HG03521 (cell line): ENCODE data around the gene ARHGEF17.

Source experiments
- ATAC-seq: cut with Tn5 transposase; IDR thresholded peaks from one replicate; pipeline ENCODE4 v1.9.1; 2021; ENCODE audit warnings: mild to moderate bottlenecking, moderate library complexity; ENCODE audit not compliant: unreplicated experiment

ARHGEF17 gene

DNA sequence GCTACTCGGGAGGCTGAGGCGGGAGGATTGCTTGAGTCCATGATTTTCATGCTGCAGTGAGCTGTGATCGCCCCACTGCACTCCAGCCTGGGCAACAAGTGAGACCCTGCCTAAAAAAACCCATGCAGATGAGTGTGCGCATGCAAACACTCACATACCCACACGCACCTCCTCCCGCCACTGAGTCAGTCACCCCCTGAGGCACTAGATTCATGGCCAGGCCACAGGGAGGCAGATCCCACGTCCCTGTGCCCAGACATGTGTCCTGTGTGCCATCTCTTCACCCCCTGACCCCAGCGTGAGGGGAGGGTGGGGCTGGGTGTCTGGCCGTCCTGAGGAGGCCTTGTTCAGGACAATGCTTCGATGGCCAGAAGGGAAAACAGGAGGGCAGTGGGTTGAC, 83.6 kb downstream of the ARHGEF17 start:
- no peak for ATAC-seq

DNA sequence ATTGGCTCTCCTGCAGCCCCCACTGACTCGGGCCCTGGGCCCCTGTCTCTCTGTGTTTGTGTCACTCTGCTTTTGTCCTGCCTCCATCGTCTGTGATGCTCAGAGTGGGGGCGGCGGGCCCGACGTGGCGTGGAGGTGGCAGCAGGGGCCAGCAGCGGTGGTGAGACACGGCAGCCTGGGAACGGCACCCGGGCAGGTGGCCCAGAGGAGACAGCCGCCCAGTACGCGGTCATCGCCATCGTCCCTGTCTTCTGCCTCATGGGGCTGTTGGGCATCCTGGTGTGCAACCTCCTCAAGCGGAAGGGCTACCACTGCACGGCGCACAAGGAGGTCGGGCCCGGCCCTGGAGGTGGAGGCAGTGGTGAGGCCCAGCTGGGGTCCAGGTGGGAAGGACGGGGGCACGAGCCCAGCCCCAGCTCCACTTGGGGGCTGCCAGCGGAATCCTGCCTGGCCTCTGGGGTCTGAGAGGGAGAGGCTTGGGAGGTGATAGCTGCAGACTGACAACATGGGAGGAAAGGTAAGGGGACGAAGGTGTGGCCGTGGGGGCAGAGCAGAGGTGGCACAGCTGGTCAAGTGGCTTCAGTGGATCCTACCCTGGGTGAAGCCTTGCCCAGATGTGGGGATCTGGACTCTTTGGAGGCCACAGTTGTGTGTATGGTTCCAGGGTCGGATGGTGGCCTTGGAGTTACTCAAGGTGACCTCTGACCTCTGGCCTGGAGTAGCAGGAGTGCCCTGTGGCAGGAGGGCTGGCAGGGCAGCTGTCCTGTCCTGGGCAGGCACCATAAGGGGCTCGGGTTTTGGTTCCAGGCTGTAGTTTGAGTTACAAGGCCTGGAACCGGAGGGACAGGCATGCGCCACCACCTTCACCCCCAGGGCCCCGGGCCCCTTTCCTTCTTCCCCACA, 84.3 kb downstream of the ARHGEF17 start:
- no peak for ATAC-seq

DNA sequence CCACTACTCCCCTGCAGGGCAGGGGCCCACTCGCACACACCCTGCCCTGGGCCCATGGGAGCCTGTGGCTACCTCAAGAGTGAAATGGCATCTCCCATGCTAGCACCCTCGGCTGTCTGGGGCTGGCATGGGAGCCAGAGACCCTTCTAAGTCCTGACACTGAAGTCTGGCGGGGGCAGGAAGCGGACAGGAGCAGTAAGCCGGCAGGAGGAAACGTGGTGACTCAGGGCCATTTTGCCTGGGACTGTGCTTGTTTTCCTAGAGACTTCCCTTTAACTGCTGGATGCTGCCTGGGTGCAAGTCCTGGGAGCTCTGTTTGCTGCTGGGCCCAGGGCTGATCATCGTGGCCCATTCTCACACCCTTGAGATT, 84.9 kb downstream of the ARHGEF17 start:
- no peak for ATAC-seq

DNA sequence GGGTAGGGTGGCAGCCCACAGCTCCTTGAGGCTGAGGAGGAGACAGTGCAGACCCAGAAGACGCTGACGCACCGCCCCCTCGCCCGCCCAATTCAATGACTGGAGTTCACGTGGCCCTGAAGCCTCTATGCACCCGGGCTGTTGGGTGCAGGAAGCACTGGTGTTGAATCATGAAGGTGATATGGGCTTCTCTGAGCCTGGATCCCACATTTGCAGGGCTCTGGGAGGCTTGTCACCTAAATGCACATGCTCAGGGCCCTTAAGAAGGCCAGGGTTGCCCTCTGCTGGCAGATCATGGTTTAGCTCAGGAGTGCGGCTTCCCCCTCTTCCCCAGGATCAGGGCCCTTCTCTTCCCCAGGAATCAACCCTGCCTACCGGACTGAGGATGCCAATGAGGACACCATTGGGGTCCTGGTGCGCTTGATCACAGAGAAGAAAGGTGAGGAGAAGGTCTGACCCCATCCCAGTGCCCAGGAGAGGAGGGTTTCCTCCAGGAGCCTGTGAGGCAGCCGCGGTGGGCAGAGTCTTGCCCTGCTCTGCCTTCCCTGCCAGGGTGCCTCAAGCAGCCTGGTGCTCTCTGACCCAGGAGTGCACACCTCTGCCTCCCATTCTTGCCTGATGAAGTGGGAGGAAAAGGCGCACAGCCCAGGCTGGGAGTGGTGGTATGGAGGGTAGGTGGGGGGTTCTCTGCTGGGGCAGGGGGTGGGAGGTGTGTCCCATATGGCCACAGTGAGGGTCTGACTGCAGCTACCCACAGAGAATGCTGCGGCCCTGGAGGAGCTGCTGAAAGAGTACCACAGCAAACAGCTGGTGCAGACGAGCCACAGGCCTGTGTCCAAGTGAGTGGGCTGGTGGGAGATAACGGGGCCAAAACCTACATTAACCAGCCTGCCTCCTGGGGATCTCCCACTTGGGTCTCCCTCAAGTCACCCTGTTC, 85.7 kb downstream of the ARHGEF17 start:
- no peak for ATAC-seq

DNA sequence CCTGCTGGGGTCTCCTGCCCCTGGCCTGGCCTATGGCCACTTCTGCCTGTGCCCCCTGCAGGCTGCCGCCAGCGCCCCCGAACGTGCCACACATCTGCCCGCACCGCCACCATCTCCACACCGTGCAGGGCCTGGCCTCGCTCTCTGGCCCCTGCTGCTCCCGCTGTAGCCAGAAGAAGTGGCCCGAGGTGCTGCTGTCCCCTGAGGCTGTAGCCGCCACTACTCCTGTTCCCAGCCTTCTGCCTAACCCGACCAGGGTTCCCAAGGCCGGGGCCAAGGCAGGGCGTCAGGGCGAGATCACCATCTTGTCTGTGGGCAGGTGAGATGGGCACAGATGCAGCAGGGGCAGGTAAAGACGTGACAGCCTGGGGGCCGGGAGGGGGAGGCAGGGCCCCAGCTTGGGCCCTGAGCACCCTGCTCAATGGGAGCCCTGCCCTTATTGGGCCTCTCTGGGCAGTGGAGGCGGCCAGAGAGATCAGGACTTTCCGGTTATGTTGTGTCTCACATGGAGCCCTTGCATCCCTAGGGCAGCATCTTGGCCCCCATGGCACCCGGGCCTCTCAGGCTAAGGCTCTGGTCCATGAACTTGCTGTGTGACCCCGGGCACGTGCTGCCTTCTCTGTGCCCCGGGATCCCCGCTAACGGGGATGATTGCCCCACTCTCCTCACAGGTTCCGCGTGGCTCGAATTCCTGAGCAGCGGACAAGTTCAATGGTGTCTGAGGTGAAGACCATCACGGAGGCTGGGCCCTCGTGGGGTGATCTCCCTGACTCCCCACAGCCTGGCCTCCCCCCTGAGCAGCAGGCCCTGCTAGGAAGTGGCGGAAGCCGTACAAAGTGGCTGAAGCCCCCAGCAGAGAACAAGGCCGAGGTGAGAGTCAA, 86.6 kb downstream of the ARHGEF17 start:
- no peak for ATAC-seq

DNA sequence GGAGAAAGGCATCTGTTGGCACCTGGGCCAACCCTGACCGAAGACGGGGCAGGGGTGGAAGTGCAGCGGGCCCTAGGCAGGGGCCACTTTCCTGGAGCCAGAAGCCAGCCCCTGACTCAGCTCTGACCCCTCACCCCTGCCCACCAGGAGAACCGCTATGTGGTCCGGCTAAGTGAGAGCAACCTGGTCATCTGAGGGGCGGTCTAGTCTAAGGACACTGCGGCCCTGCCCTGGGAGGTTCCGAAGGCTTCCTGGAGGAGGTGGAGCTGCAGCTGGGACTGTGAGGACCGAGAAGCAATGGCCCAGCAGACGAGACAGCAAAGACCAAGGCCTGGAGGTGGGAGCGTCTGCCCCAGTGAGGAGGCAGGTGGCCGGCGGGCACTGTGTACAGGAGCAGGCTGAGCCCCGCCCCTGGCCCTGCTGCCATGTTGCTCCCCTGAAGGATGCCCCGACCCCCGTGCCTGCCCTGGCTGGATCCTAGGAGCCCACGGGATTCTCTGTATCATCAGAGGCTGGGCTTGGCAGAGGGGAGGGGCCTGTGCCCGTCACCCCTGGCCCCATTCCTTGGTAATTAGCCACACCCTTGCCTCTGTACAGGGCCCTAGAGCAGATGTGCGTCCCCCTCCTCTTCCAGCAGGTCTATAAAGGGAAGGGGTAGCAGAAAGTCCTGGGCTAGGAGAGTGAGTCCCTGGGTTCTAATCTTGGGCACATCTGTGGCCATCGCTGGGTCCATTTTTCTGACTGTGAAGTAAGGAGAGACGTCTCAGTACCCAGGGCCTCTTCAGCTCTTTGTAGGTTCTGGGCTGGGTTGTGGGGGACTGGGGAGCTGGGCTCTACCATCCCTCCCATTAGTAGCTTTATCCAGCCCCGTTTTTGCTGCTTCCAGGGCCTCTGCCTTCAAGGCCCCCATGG, 87.5 kb downstream of the ARHGEF17 start:
- ATAC-seq = no peak

DNA sequence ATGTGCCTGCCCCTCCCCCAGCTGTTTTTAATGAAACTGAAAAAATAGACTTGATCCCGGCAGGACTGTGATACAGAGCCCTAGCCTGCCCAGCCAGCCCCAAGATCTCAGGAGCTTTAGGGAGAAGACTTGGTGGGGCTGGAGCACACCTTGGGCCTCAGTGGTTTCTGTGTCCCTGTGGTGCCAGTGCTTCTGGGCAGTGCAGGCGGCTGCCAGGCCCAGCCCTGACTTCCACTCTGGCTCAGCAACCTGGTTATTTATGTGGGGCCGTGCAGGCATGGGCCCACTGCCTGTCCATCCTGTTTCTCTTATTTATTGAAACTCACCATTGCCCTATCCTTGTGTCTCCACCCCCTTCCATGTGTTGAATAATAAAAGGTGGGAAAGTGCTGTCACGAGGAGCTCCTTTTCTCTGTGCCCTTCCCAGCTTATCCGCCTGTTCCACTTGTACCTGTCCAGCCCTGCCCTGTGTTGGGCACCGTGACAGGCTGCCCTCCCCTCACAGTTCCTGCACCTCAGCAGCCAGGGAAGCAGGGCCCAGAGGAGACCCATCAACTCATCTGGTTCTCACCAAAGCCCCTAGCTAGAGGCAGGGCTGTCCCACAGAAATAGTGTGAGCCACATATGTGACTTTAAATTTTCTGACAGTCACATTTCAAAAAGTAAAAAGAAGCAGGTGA, 88.3 kb downstream of the ARHGEF17 start:
- no peak for ATAC-seq

DNA sequence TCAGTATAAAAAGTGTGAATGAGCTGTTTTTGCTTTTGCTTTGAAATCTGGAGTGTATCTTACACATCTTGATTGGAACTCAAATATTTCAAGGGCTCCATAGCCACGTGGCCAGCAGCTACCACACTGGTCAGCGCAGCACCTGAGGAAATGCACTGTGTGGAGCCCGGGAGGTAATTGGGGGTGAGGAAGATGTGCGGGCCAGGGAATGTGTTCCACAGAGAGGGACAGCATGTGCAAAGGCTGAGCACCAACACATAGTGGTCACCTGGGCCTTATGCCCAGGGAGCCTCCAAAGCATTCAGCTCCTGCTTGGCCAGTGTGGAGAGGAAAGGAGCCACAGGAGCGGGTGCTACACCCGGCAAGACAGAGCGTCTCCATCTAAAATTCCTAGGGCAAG, 88.9 kb downstream of the ARHGEF17 start:
- no peak for ATAC-seq

DNA sequence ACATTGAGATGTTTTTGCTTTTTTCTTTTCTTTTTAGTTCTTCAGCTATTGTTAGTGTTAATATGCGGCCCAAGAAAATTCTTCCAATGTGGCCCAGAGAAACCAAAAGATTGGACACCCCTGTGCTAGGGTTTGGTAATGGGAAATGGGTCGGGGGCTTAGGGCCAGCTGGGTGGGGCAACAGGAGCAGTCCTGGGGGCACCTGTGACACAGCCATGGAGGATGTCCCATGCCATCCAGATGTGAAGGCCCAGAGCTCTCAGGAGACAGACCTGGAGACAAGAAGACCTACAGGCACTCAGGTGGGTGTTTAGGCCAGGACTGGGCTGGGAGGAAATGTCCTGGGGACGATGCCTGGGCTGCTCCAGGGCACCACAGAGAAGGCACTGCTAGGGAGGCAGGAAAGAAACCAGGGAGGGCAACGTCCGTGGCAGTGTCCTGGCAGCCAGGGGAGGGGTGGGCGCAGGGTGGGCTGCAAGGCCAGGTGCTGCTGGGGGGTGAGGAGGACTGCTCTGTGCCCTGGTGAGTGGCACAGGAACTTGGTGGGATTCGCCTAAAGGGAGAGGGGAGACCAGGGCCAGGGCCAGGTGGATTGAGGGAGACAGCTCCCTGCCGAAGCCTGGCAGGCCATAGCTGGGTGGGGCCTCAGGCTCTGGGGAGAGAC, 89.5 kb downstream of the ARHGEF17 start:
- no peak for ATAC-seq

DNA sequence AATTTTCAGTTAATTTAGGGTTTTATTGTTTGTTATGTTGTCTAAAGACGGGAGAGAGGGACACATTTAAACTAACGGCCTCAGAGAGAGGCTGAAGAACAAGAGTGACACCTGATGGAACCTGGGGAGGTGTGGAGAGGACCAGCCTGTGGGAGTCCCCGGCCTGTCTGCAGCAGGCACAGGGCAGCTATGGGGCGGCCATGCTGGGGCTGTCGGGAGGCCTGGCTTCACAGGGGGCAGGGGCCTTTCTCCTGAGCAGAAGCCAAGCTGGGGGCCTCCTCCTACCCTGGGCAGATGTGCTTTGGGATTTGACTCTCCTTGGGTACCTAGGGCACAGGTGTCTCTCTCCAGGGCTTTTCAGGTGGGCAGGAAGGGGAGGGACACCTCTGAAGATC, 90.1 kb downstream of the ARHGEF17 start:
- ATAC-seq = no peak

DNA sequence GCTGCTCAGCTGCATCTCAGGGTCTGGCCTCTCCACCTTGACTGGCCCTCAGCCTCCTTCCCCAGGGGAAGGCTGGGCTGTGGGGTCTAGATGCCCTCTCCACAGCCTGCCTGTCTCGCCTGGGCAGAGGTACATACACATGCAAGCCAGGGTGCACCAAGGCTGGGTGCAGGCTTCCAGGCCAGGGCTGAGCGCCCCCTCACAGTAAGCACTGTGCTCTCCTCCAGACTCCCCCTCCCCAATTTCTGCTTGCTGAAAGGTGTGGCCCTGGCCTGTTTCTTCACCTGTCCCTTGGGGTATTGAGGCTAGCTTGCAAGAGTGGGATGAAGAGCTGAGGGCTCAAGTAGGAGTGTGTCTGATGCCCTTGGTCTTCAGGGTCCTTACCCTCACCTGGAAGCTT, 90.6 kb downstream of the ARHGEF17 start:
- no peak for ATAC-seq

DNA sequence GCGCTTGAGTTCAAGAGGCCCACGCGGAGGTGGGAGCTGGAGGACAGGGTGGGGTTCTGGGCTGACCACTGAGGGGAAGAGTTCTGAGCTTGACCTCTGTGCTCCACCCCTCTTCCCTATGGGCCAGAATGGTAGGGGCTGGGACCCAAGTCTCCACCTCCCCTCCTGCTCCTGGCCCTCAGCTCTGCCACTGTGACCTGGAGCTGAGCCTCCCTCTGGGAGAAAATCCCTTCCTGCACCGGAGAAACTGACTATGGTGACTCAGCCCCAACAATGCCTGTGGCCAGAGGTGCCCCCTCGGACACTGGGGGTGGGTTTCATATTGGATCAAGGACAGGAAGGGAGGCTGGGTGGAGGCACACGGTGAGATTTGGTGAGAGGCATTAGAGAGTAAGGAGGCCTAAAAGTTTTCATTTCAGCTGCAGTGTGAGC, 91.1 kb downstream of the ARHGEF17 start:
- no peak for ATAC-seq

DNA sequence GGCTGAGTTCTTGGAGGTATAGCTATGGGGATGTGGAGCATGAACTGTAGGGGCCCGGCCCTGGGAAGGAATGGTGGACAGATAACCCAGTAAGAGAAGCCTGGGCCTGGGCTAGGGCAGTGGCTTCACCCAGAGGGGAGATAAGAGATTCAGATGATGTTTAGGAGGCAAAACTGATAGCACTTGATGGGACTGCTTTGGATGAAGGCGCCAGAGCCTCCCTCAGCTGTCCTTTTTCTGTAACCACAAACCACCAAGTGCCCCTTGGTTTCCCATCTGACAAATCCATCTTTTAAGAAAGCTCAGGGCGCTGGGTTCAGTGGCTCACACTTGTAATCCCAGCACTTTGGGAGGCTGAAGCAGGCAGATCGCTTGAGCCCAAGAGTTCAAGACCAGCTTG, 91.6 kb downstream of the ARHGEF17 start:
- ATAC-seq = no peak

DNA sequence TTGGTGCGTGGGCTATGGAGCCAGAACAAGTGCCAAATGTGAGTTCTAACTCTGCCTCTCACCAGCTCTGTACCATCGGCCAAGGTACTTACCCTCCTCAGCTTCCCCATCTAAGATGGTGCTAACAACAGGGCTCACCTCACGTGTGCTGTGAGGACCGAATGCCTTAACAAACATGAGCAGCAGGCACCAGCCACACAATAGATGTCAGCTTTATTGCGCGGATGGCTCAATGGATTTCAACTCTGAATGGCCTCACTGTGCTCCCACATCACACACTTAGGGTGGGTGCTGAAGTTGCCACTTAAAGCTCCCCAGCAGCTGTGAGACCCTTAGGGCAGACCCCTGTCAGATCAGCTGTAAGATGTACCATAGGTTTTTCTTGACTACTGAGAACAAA, 92.2 kb downstream of the ARHGEF17 start:
- no peak for ATAC-seq

DNA sequence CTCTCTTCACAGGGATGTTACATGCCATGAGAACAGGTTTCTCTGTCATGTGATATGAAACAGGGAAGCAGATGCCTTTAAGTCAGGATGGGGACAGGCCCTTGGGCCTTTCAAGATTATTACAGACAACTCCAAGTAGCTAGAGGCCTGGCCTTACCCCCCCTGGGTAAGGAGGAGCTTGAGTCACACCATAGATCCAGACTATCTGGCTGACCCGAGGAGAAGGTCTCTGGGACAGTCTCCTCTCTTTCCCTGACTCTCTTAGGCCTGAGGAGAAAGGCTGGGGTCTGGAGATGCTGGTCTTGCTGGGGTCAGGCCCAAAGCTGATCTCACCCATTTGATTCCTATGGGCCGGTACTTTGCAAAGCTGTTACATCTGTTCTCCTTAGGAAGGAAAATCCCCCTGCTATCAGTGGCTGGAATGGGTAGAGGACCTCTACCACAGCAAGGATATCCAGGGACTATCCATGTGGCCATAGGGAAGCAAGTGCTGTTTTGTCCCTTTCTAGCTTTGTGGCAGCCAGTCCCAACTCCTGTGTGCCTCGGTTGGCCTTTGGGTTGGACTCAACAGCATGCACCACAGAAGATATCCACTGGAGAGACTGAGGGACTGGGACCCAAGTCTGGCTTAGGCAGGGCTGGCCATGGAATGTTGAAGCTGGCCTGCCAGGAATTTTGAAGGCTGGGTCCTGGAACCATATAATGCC, 93.3 kb downstream of the ARHGEF17 start:
- ATAC-seq = no peak

DNA sequence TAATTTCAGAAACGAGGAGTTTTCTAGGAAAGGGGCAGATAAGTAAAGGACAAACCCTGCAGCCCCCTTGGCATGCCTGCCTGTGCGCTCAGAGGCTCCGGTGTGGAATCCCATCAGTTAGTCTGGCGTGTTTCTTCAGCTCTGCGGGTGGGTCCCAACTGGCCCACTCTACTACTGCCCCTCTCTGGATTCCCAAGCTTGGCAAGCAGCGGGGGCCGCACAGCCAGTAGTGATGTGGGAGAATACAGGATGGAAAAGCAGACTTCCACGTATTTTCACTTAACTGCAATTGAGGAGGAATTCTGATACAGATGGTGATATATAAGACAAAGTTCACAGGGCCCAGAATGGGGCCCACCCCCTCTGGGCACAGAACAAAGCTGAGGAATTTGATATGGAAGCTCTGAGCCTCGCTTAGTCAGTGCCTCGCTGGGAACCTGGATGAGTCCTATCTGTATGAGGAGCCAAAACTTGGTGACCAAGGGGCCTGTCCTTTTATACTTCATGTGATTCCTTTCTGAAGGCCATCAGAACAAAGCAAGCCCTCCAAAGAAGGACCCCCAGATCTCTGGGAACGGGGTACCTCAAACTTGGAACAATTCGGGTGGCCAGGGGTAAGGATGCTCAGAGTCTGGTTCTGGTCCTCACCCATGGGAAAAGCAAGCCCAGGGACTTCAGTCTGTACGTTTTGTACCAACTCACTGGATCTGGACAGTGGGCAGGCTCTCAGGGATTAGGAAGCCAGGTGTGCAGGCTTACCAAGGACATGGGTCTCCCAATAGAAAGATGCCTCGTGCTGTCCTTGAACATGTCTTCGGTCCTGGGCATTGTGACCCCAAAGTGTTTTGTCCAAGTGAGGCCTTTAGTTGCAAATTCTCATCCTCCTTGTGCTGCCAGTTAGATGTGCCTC, 94.1 kb downstream of the ARHGEF17 start:
- ATAC-seq = no peak

DNA sequence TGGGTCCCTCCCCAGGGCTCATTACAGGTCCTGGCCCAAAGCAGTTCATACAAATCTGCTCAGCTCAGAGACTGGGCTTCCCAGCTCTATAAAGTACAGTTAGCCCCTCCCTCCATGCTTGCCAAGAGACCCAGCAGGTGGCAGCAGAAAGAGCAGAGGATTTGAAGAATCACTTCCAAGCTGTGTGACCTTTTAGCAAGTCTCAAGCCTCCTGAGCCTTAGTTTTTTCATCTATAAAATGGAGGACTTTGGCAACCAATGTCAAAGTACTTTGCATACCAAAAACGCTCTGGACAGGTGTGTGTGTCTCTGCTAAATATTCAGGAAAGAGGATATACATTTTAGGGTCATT, 94.7 kb downstream of the ARHGEF17 start:
- ATAC-seq = no peak
